NCI-H146 treated with DMSO at 0.1 percent for 48 hours (cell line): ENCODE measurements around the gene LHFPL6.

Experiments used
- DNase-seq: peaks from one replicate; lab custom pipeline; 2025; ENCODE audit not compliant: unreplicated experiment; lab: John Stamatoyannopoulos, UW

Gene LHFPL6

GRCh38 chr13:39557285-39557955, 45.6 kb downstream of the LHFPL6 start:
- no peak for DNase-seq

GRCh38 chr13:39556866-39557265, 46.1 kb downstream of the LHFPL6 start:
- DNase-seq = no peak

GRCh38 chr13:39554371-39554770, 48.6 kb downstream of the LHFPL6 start:
- no peak for DNase-seq

DNA sequence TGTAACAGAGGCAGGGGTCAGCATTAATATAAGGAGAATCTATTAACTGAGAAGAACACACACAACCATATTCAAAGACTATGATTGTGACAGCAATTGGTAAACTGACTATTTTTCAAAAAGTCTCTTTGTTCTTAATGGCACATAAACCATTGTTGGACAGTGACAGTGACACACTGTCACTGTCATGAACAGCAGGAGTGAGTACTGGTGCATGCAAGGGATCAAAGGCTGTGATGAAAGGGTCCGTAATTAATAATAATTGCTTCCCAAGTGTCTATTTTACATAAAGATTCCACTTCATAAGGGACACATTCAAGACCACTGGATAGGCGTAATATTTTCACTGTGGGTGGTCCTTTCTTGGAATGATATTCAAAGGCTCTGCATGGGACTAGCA, 50.7 kb downstream of the LHFPL6 start:
- DNase-seq = peak; percentile 97

DNA sequence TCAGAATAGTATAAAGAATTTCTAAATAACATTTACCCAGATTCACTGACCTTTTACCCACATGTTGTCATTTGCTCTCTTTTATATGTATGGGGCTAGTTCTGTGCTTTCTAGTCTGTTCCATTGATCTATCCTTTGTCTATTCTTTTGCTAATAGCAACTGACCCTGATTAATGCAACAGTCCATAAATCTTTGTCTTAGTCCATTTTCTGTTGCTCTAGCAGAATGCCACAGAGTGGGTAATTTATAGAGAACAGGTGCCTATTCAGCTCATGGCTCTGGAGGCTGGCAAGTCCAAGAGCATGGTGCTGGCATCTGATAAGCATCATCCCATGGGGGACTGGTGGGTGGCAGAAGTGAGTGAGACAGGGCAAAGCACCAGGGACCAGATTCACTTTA, 52.1 kb downstream of the LHFPL6 start:
- no peak for DNase-seq

DNA sequence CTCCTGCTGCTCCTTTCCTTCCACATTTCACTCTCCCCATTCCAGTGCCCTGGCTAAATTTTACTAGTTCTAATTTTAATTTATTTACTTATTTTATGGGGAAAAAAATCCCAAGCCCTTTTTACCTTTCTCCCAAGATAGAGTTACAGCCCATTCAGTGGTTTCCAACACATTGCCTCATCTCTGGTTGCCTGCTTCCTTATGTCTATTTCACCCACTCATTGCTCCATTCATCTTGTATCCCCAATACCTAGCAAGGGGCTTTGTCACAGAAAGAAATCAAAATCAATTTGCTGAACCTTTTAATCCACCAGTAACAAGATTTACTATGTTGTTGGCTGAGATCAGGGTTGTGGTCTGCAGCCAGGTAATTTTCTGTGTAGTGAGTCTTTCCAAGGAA, 55.9 kb downstream of the LHFPL6 start:
- no peak for DNase-seq

GRCh38 chr13:39542361-39542760, 60.6 kb downstream of the LHFPL6 start:
- DNase-seq = no peak

- DNase-seq = no peak
These were observed 61.9 kb downstream of the LHFPL6 start for GRCh38 chr13:39540929-39541605.

GRCh38 chr13:39538816-39539790, 63.9 kb downstream of the LHFPL6 start:
- DNase-seq = peak; percentile 98

DNA sequence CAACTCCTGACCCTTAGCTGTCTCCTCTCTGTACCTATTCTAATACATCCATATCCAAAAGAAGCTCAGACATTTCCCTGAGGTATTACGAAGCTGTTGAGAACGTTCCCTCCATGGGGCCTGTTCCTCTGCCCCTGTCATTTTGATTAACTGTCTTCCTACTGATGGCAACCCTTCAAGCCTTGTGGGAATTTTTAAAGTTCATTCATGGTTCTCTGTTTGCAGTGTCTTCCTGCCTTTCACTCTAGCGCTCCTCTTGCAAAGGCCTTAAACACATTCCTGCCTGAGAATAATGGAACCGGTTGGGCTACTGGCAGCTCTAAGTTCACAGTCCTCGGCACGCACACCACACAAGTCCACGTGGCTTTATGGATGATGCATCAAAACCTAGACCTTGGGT, 66.1 kb downstream of the LHFPL6 start:
- DNase-seq = no peak

DNA sequence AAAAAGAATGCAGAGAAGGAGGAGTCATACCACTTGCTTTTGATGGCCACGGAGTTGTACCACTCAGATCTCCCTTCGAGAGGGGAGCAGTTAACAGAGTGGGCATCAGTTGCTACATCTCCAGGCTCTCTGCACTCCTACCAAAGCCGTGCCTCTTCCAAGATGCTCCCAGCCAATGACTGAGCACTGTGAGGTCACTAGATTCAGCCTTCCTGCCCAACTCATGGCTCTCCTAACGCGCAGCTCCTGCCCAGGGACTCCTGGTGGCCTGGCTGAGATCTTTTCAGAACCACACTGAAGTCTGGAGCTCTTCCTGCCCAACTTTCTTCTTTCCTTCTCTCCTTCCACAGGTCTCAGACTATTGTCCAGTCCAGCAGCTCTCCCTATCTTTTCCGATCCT, 66.7 kb downstream of the LHFPL6 start:
- no peak for DNase-seq

DNA sequence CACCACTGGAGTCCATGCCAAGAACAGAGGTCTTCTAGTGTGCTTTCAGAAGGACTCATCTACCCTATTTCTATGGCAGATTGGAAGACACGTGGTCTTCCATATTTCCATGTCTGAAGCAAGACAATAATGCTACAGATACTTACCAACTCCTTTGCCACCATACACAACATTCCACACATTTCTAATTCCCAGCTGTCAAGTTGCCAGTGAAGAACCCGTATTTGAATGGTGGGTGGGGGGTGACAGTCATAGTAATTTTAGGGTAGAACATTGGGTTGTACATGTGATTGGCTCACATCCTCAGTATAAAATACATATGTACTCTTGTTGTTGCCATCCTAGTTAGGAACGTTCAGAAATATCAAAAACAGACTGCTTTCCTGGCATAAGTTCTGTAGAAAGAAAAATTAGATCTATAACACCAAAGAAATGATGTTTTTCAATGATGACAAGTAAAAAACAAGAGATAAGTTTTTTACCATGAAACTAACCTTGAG, 69.3 kb downstream of the LHFPL6 start:
- DNase-seq = no peak

DNA sequence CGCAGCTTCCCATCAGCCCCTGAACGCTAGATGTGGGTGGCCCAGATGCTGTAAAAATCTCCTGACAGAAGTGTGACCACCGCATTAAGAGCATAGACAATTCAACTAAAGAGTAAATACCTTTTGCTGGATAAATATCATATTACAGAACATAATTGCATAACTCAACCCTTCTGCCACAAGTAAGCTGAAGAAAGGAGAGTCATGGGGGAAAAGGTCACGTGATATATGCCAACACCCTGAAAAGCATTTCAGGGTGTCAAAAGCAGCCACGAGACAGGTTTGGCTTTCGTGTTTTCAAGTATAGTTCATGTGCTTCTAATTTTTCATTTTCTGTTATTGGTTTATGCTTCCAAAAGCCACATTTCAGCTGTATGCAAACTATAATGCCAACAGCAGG, 71.3 kb downstream of the LHFPL6 start:
- no peak for DNase-seq

- no peak for DNase-seq
These were observed 72.1 kb downstream of the LHFPL6 start for GRCh38 chr13:39530916-39531315.

DNA sequence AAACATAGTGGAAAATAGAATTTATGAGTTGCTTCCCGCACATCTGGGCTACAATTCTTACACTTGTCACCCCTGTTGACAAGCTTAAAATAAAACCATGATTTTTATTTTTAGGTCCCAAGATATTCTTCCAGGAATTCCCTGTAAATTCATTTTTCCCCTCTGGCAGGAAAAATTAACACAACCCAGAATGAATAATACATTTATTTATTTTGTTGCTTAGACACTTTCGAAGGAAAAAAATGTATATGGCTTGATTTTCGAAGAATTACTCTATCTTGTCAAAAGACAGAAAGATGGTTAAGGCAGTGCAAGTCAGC, 74.4 kb downstream of the LHFPL6 start:
- DNase-seq = no peak

- no peak for DNase-seq
These were observed 74.9 kb downstream of the LHFPL6 start for GRCh38 chr13:39527961-39528660.

GRCh38 chr13:39527301-39527700, 75.7 kb downstream of the LHFPL6 start:
- DNase-seq = no peak

- no peak for DNase-seq
These were observed 76.5 kb downstream of the LHFPL6 start for GRCh38 chr13:39526499-39526898.

DNA sequence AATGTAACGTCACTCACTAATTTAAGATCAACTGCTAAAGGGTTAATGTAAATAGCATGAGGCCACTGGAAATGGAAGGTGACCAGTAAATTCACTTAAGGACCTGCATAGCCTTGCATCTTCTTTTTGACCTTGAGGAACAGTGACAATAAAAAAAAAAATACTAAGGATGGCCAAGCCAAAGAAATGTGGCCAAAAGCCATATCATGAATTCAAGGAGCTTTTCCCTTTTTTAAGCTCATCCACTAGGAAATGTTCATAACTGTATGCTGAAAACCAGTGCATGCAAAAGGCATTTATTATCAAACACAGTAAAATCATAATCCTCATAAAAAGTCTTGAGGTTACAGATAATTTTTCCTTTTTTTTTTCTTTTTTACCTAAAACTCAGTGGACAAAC, 77.5 kb downstream of the LHFPL6 start:
- DNase-seq = no peak

GRCh38 chr13:39524795-39525194, 78.2 kb downstream of the LHFPL6 start:
- no peak for DNase-seq

DNA sequence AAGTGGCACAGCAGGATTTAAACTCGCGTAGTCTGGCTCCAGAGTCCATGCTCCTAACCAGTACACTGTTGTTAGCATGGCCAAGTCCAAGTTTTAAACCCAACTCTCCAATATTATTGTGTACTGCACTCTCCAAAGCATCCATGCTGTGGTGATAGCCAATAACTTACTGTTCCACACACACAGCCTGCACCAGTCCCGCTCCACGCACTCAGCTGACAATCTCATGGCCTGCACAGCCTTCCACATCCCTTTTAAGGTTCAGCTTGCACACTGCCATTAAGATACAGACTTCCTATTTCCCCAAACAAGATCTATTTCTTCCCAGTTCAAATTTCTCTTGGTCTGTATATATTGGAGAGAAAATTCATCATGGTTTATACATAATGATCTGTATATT, 80.7 kb downstream of the LHFPL6 start:
- DNase-seq = no peak
